GM21515 (cell line): ENCODE data around the gene RIF1.

Experiments used
- ATAC-seq: cut with Tn5 transposase; IDR thresholded peaks from one replicate; pipeline ENCODE4 v1.9.1; 2021; ENCODE audit not compliant: unreplicated experiment

RIF1 gene

GRCh38 chr2:151520976-151521375, 111.3 kb downstream of the RIF1 start:
- ATAC-seq, result no peak

- ATAC-seq, result no peak
These were observed 112.9 kb downstream of the RIF1 start for GRCh38 chr2:151522556-151522955.

- ATAC-seq, result no peak
These were observed 114.1 kb downstream of the RIF1 start for GRCh38 chr2:151523850-151524249.

GRCh38 chr2:151525821-151526373, 116.2 kb downstream of the RIF1 start:
- ATAC-seq, result no peak

- ATAC-seq, result no peak
These were observed 116.9 kb downstream of the RIF1 start for GRCh38 chr2:151526572-151527090.
